Embryonic facial prominence (tissue), 1 donor: Measurements from ENCODE around the gene FBXO41.

ENCODE experiments used
- DNase-seq: peaks from one replicate; pipeline ENCODE4 v3.0.0-alpha.2; 2016; ENCODE audit errors: extremely low spot score

The FBXO41 gene

GRCh38 chr2:73212098-73212447, 72.2 kb downstream of the FBXO41 start:
- no peak for DNase-seq

DNA sequence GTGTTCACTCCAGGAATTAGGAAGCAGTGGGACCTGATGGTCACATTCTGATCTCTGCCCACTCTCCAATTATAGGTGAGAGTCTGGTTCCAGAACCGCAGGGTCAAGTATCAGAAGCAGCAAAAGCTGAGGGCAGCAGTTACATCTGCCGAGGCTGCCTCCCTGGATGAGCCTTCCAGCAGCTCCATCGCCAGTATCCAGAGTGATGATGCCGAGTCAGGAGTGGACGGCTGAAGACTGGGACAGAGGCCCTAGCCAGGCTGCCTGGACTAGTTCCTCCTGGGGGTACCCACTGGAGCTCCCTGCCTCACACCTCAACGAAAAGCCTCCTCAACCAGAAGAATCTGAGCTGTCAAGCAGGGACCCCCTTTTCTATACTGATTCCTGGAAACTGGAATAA, 73.6 kb downstream of the FBXO41 start:
- no peak for DNase-seq

GRCh38 chr2:73210019-73210418, 74.3 kb downstream of the FBXO41 start:
- no peak for DNase-seq

DNA sequence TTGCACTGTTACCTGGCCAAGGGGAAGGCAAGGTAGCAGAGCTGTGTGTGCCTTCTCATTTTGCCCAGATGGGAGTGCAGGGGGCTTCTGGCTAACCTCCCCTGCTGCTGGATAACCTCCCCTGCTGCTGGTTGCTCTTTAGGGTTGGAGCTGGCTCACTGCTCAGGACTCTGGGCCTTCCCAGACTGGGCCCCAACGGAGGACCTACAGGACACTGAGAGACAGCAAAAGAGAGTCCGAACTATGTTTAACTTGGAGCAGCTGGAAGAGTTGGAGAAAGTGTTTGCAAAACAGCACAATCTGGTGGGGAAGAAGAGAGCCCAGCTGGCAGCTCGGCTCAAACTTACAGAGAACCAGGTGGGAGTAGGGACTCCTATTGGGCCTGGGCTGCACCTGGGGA, 76.0 kb downstream of the FBXO41 start:
- DNase-seq = no peak

GRCh38 chr2:73205611-73206010, 78.7 kb downstream of the FBXO41 start:
- DNase-seq = no peak
